GM18508 (cell line): Measurements from ENCODE around the gene CLIC5.

Experiments
- ATAC-seq: cut with Tn5 transposase; IDR thresholded peaks from one replicate; pipeline ENCODE4 v1.9.1; 2021; ENCODE audit warnings: moderate number of reproducible peaks; ENCODE audit not compliant: insufficient read depth, unreplicated experiment

Gene CLIC5

GRCh38 chr6:46000905-46001304, 14.8 kb downstream of the CLIC5 start:
- ATAC-seq: no peak

- no peak for ATAC-seq
These were observed 17.1 kb downstream of the CLIC5 start for GRCh38 chr6:45998524-45998923.

GRCh38 chr6:45997875-45998506, 17.7 kb downstream of the CLIC5 start:
- ATAC-seq: no peak

GRCh38 chr6:45991189-45991588, 24.5 kb downstream of the CLIC5 start:
- no peak for ATAC-seq

GRCh38 chr6:45990162-45990561, 25.5 kb downstream of the CLIC5 start:
- no peak for ATAC-seq

- no peak for ATAC-seq
These were observed 27.0 kb downstream of the CLIC5 start for GRCh38 chr6:45988635-45989034.

- ATAC-seq: no peak
These were observed 27.8 kb downstream of the CLIC5 start for GRCh38 chr6:45987856-45988255.

GRCh38 chr6:45986746-45987274, 28.9 kb downstream of the CLIC5 start:
- no peak for ATAC-seq

GRCh38 chr6:45984788-45985425, 30.8 kb downstream of the CLIC5 start:
- ATAC-seq: no peak

GRCh38 chr6:45984347-45984746, 31.3 kb downstream of the CLIC5 start:
- no peak for ATAC-seq

GRCh38 chr6:45983062-45983461, 32.6 kb downstream of the CLIC5 start:
- no peak for ATAC-seq

- no peak for ATAC-seq
These were observed 33.2 kb downstream of the CLIC5 start for GRCh38 chr6:45982280-45983036.

GRCh38 chr6:45981046-45981445, 34.6 kb downstream of the CLIC5 start:
- ATAC-seq: no peak

- no peak for ATAC-seq
These were observed 36.3 kb downstream of the CLIC5 start for GRCh38 chr6:45979311-45979710.

- ATAC-seq: no peak
These were observed 41.1 kb downstream of the CLIC5 start for GRCh38 chr6:45974596-45974995.

- no peak for ATAC-seq
These were observed 42.7 kb downstream of the CLIC5 start for GRCh38 chr6:45972795-45973503.

GRCh38 chr6:45971287-45971686, 44.4 kb downstream of the CLIC5 start:
- ATAC-seq: no peak

- ATAC-seq: no peak
These were observed 45.3 kb downstream of the CLIC5 start for GRCh38 chr6:45970326-45970725.

- no peak for ATAC-seq
These were observed 45.8 kb downstream of the CLIC5 start for GRCh38 chr6:45969883-45970282.

GRCh38 chr6:45969026-45969425, 46.6 kb downstream of the CLIC5 start:
- no peak for ATAC-seq

GRCh38 chr6:45967363-45967762, 48.3 kb downstream of the CLIC5 start:
- ATAC-seq: no peak
